OCI-LY3 (cell line): ENCODE results near the gene TRIP10.

Experiments used
- H2AFZ ChIP-seq: fragments of 200-600, 300-600 bp; shearing (Covaris generic); 2 replicates; pipeline ENCODE4 v1.6.0; 2014; ENCODE audit warnings: antibody characterized with exemption, low read depth, low read length
- H3K27ac ChIP-seq: fragments of 200-600, 300-600 bp; sonication (generic); 2 replicates; pipeline ENCODE4 v1.5.1; 2014; ENCODE audit warnings: mild to moderate bottlenecking, low read length, moderate library complexity, mixed read lengths
- H3K27me3 ChIP-seq: fragments of 200-600, 300-600 bp; sonication (generic); 2 replicates; pipeline ENCODE4 v1.6.1; 2014; ENCODE audit warnings: low read depth, low read length, mixed read lengths
- H3K36me3 ChIP-seq: fragments of 200-600, 300-600 bp; sonication (generic); replicated peaks from 2 replicates; pipeline ENCODE3; 2014; ENCODE audit warnings: low read depth, low read length, mixed read lengths
- H3K4me1 ChIP-seq: fragments of 300-600, 200-600 bp; sonication (generic); 2 replicates; pipeline ENCODE4 v1.6.1; 2014; ENCODE audit warnings: low read length, mixed read lengths
- H3K4me2 ChIP-seq: fragments of 200-600, 300-600 bp; sonication (generic); 2 replicates; pipeline ENCODE4 v1.6.1; 2014; ENCODE audit warnings: low read length, mixed read lengths
- H3K4me3 ChIP-seq: fragments of 300-600, 200-600 bp; sonication (generic); 2 replicates; pipeline ENCODE4 v1.5.1; 2014; ENCODE audit warnings: antibody characterized with exemption, mild to moderate bottlenecking, low read length, moderate library complexity
- H3K79me2 ChIP-seq: fragments of 300-600, 200-600 bp; shearing (Covaris generic); 2 replicates; pipeline ENCODE4 v1.6.1; 2014; ENCODE audit warnings: mild to moderate bottlenecking, low read length, mixed read lengths
- H3K9ac ChIP-seq: fragments of 300-600, 200-600 bp; shearing (Covaris generic); 2 replicates; pipeline ENCODE4 v1.6.0; 2014; ENCODE audit warnings: mild to moderate bottlenecking, low read length, moderate library complexity
- H3K9me3 ChIP-seq: fragments of 200-600, 300-600 bp; shearing (Covaris generic); 2 replicates; pipeline ENCODE4 v1.6.1; 2014; ENCODE audit warnings: low read length, mixed read lengths; ENCODE audit not compliant: insufficient read depth
- H4K20me1 ChIP-seq: fragments of 200-600, 300-600 bp; sonication (generic); 2 replicates; pipeline ENCODE4 v1.6.1; 2016; ENCODE audit warnings: low read length, mixed read lengths; ENCODE audit not compliant: insufficient read depth
- EZH2phosphoT487 ChIP-seq: fragments of 200-600 bp; shearing (Covaris generic); IDR thresholded peaks from 2 replicates; pipeline ENCODE4 v1.6.1; 2018; ENCODE audit warnings: antibody characterized with exemption, mixed run types, low read depth
- TF ChIP-seq, protein P1 (sequence below): fragments of 200-600, 300-600 bp; sonication (generic); IDR thresholded peaks from 2 replicates; pipeline ENCODE4 v1.5.1; 2014; ENCODE audit warnings: antibody characterized with exemption, low read length, low read depth

Gene TRIP10

DNA sequence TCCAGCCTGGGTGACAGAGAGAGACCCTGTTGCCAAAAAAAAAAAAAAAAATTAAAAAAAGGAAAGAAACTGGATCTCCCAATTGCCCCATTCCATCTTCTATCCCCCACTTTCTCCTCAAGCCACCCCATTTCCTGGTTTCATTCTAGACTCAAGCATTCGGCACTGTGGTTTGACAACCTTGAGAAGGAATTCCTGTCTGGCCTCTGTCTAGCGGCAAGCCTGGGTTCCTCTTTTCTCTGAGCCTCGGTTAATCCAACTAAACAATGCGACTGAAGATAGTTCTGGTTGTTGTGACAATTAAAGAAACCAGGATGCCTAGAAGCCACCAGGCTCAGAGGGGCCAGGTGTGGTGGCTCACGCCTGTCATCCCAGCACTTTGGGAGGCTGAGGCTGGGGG lies 15.7 kb upstream of the TRIP10 start:
- no peak overlapping the region for H2AFZ ChIP-seq
- TF ChIP-seq EZH2phosphoT487: no peak
- TF ChIP-seq, protein P1, sequence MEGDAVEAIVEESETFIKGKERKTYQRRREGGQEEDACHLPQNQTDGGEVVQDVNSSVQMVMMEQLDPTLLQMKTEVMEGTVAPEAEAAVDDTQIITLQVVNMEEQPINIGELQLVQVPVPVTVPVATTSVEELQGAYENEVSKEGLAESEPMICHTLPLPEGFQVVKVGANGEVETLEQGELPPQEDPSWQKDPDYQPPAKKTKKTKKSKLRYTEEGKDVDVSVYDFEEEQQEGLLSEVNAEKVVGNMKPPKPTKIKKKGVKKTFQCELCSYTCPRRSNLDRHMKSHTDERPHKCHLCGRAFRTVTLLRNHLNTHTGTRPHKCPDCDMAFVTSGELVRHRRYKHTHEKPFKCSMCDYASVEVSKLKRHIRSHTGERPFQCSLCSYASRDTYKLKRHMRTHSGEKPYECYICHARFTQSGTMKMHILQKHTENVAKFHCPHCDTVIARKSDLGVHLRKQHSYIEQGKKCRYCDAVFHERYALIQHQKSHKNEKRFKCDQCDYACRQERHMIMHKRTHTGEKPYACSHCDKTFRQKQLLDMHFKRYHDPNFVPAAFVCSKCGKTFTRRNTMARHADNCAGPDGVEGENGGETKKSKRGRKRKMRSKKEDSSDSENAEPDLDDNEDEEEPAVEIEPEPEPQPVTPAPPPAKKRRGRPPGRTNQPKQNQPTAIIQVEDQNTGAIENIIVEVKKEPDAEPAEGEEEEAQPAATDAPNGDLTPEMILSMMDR: no peak

DNA sequence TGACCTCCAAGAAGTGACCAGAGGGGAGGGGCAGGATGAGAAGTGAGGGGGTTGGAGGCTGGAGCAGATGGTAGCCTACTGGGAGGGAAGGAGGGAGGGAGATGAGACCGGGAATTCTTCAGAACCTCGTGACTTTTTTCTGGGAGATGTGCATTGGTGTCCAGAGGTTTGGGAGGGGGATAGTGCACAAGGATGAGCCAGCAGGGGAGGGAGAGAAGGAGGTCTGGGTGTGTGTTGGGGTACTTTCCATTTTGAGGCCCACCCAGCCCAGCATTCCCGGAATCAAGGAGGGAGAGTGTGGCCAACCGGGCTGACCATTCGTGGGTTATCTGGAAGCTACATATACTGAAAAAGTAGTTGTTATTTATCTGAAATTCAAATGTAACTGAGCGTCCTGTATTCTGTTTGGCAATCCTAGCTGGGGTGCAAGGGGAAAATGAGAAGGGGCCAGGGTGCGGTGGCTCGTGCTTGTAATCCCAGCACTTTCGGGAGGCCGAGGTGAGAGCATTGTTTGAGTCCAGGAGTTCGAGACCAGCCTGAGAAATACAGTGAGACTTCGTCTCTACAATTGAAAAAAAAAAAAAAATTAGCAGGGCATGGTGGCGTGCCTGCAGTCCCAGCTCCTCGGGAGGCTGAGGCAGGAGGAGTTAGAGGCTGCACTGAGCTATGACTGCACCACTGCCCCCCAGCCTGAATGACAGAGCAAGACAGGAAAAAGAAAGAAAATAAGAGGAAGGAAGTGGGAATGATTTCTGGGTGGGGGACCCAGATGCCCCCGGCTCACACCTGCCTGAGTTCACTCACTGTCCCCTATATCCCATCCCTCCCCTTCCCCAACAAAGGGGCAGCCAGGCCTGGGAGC lies 14.6 kb upstream of the TRIP10 start:
- Histone ChIP-seq H3K27me3 (no peaks in the 10 kb centered on the region), H3K9ac (no peak overlapping the region), H3K79me2 (no peaks in the 10 kb centered on the region), H3K27ac (no peak overlapping the region), H3K36me3 (peaks cover 3% of the 10 kb centered on the region), H2AFZ (no peak overlapping the region), H3K4me2 (no peak overlapping the region), H4K20me1 (no peaks in the 10 kb centered on the region), H3K4me3 (no peak overlapping the region), H3K9me3 (no peaks in the 10 kb centered on the region), H3K4me1 (peaks cover 41% of the 10 kb centered on the region)
- TF ChIP-seq, protein P1: no peak
- no peak for TF ChIP-seq EZH2phosphoT487

More for the DNA sequence above, 15.7 kb upstream of the TRIP10 start:
- H3K9me3 ChIP-seq: no peaks in the 10 kb centered on the region
- no peak overlapping the region for H3K27ac ChIP-seq
- H3K79me2 ChIP-seq: no peaks in the 10 kb centered on the region
- H4K20me1 ChIP-seq: no peaks in the 10 kb centered on the region
- H3K9ac ChIP-seq: no peak overlapping the region
- peaks cover 42% of the 10 kb centered on the region for H3K4me1 ChIP-seq
- H3K36me3 ChIP-seq: no peaks in the 10 kb centered on the region
- H3K4me3 ChIP-seq: no peak overlapping the region
- no peak overlapping the region for H3K4me2 ChIP-seq
- H3K27me3 ChIP-seq: no peaks in the 10 kb centered on the region

DNA sequence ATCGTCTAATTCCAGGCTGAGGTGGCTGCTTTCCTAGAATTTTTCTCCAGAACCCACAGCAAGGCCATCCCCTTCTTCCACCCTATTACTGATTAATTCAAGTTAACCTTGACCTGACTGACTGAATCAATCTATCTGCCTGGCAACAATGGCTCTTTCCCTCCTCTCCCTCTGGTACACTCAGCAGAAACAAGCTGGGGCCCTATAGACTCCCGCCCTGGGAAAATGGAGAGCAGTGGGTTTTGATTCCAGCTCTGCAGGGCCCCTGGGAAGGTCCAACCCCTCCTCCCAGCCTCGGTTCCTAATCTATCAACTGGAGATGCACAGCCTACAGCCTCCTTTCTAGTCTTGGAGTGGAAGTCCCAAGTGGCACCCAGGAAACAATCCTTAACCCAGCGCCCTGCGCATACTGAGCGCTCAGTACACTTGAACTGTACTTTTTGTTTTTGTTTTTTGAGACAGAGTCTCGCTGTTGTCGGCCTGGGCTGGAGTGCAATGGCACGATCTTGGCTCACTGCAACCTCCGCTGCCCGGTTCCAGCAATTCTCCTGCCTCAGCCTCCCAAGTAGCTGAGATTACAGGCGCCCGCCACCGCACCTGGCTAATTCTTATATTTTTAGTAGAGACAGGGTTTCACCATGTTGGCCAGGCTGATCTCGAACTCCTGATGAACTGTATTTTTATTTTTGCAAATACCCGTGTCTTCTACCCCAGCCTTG lies 13.8 kb upstream of the TRIP10 start:
- H3K79me2 ChIP-seq: no peaks in the 10 kb centered on the region
- H3K36me3 ChIP-seq: peaks cover 5% of the 10 kb centered on the region
- H3K27me3 ChIP-seq: no peaks in the 10 kb centered on the region
- H4K20me1 ChIP-seq: no peaks in the 10 kb centered on the region
- peaks cover 33% of the 10 kb centered on the region for H3K4me1 ChIP-seq
- no peaks in the 10 kb centered on the region for H3K9me3 ChIP-seq
- no peak overlapping the region for H2AFZ ChIP-seq
- H3K4me3 ChIP-seq: no peak overlapping the region
- no peak overlapping the region for H3K9ac ChIP-seq
- H3K4me2 ChIP-seq: no peak overlapping the region
- TF ChIP-seq, protein P1: no peak
- TF ChIP-seq EZH2phosphoT487: no peak
- H3K27ac ChIP-seq: no peak overlapping the region

DNA sequence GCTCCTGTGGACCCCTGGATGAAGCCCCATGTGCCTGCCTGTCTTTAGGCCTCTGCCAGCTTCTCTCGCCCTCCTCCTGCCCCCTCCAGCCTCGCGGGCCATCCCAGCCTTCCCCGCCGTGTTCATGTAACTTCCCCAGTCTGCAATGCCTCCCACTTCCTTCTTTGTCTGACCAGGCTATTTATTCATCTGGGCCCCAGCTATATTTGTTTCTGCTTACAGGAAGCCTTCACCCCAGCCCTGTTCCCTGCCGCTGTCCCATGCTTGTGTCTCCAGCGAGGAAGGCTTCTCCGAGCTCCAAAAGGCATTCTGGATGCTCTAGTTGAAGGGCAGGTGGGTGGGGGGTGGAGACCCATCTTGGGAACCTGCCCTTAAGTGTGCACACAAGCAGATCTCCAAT lies 11.1 kb upstream of the TRIP10 start:
- H3K4me1 ChIP-seq: peaks cover 14% of the 10 kb centered on the region
- no peak for TF ChIP-seq EZH2phosphoT487
- TF ChIP-seq, protein P1: no peak
- H3K4me3 ChIP-seq: peak overlapping the region; percentile 31
- H4K20me1 ChIP-seq: no peaks in the 10 kb centered on the region
- H3K27ac ChIP-seq: peak overlapping the region; percentile 48
- H3K9ac ChIP-seq: peak overlapping the region; percentile 34; the same call in 1 of the 2 replicates
- H3K36me3 ChIP-seq: peaks cover 5% of the 10 kb centered on the region
- H2AFZ ChIP-seq: peak overlapping the region; percentile 84
- H3K4me2 ChIP-seq: peak overlapping the region; percentile 64
- no peaks in the 10 kb centered on the region for H3K79me2 ChIP-seq
- no peaks in the 10 kb centered on the region for H3K27me3 ChIP-seq
- no peaks in the 10 kb centered on the region for H3K9me3 ChIP-seq
